NCI-H1417 treated with DMSO at 0.1 percent for 48 hours (cell line): Measurements from ENCODE around the gene CFAP65.
A peak's percentile ranks its signal among the peaks of the same experiment; 100 is the strongest.

Source experiments
- DNase-seq: peaks from one replicate; lab custom pipeline; 2025; lab: John Stamatoyannopoulos, UW

The CFAP65 gene

DNA sequence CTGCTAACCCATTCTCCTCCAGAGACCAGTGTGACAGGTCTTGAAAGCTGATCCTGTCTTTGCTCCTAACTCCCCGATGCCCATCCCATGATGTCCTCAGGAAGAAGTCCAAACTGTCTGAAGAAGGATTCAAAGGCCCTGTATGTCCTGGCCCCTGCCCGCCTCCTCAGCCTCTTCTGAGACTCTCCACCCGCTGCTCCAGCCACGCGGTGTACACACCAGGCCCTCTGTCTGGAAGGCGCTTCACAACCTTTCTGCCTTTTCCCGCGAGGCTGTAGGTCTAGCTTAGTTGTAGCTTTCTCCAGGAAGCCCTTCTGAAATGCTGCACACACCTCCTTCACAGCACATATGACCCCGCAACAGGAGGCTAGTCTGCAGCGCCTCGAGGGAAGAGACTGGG is 24.6 kb downstream of the CFAP65 start:
- DNase-seq: no peak

DNA sequence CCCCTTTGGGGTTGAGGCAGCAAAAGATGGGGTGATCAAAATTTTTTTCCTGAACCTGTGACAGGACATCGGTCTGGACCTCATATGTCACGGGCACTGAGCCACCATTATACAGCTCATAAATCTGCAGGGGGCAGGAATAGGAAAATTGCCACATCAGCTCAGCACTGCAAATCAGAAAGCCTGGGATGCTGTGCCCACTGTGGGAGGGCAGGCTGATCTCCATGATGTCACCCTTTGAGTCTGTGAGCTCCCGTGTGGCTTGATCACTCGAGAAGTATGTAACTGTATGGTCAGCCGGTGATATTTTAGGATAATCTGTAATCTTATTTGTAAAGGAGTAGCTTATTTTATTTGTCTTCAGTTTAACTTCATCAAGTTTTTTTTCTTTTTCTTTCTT is 30.4 kb downstream of the CFAP65 start:
- DNase-seq: no peak

DNA sequence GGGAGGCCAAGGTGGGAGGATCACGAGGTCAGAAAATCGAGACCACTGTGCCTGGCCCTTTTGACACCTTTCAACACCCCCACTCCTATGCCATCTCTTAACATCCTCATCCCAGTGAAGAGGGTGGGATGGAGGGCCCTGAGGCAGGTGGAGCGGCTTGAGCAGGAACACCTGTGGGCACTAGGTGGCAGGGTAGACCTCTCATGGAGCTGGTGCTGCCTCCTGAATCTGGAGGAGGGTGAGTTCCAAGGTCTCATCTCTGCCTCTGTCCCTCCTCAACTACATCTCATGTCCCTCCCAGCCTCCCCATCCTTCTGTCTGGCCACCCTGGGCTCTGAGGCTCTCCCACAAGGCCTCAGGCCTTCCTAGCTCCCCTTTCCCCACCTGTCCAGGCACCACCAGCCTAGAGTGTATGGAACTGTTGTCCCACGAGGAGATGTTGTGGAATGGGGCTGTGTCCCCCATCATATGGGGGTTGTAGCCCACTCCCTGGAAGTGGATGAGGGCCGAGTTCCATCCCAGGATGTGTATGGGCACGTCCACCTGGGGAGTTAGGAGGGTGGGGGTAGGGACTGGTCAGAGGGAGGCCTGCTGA is 31.1 kb downstream of the CFAP65 start:
- no peak for DNase-seq

DNA sequence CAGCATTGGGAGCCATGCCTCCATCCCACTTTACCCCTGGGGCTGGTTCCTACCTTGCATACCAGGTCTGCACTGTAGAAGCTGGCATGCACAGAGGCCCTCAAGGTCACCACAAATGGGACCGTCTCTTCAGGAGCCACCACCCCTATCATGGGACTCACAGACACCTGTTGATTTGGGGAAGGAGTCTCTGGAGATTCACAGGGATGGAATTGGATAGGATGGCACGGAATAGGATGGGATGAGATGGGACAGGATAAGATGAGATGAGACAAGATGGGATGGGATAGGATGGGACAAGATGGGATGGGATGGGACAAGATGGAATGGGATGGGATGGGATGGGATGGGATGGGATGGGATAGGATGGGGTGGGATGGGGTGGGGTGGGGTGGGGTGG is 32.0 kb downstream of the CFAP65 start:
- no peak for DNase-seq

DNA sequence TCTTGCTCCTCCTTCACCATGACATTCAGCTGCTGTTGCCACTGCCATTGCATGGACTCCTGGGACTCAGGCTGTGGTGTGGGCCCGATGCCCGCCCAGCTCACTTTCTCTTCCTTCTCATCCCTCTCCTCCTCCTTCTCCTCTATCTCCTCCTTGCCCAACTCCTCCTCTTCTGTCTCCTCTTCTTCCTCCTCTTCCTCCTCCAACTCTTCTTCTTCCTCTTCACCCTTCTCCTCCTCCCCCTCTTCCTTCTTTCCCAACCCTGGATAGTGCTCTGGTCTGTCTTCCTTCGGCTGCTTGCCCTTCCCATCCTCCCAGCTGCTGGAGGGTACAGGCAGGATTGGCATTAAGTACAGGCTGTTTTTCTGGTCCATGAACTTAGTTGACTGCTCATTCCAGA is 37.3 kb downstream of the CFAP65 start:
- DNase-seq: no peak

DNA sequence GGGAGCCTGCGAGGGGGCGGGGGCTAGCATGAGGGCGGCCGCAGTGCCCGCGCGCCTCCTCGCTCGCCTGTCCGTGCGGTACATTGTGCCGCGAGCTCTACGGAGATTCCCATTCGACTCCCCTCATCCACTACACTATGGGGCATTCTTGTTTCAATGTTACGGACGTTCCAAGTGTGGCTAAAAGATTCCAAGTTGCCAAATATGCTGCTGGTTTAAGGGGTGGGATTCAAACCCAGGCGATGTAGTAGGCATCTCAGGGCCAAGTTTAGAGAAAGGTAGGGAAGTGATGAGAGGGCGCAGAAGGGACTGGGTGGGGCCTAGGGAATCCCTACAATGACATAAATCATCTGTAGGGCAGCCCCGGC is 38.1 kb downstream of the CFAP65 start:
- no peak for DNase-seq

DNA sequence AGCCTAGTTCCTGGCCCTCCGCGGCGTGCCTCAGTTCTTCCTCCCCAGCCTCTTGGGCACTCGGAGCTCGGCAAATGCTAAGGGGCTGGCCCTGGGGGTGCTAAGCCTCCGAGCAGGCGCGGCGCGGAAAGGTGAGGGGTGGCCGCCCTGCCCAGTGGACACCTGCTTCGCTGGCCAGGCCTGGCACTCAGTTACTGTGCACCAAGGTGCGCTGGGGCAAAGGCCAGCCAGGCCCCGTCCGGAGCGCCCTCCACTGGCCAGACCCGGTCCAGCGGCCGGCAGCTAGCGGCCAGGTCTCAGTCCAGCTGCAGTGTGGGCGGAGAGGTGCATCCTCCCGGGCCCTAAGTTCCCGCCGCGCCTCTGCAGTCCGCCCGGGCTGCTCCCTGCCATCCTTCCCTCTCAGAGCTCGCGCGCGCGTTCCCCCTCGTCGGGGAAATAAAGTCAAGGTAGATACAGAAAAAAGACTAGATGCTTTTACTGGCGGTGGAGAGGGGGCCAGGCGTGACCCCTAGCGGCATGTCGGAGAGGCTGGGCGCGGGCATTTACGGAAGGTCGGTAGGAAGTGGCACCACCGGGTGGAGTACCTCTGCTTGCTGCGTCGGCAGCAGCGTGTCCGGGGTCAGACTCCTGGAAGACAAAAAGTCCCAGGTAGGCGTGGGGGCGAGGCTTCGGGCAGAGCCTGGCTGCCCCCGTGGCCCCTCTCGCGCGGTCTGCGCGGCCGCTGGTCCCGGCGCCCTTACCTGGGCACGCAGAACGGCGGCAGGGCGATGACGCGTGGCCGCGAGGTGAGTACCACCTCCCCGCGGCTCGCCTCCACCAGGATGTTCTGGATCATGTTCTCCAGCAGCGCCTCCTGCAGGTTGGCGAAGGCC is 38.7 kb downstream of the CFAP65 start:
- no peak for DNase-seq

DNA sequence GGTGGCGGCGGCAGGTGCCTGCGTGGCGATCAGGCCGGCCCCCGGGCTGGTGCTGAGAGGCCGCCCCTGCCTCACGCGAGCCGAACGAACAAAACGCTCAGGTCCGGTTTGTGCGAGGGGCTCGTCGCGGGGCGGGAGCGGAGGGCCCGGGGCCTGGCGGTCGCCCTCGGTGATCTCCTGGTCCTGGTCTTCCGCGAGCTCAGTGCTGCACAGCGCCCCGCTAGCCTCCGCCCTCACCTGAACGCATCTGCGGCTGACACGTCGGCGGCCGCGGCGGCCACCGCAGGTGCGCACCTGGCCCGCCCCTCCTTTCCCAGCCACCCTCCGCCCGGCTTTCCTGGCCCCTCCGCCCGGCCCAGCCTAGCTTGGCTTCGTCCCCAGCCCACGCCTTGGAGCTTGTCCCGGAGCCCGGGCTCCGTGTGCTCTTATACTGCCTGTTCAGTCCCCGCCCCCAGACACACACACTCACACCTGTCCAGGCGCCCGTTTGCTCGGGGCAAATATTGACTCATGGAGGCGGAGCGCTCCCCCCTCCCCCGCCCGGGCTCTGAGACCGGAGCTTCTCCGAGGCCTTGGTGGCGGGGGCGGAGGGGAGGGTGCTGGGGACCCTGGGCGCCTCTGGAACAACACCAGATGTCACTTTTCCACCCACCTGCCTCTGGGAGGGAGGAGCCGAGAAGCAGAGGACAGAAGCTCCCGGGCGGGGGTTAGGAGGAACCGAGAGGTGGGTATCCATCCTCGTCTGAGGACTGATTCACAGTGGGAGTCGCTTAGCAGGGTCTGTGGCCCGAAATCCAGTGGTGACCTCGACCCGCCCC is 39.5 kb downstream of the CFAP65 start:
- peak; percentile 92 for DNase-seq

DNA sequence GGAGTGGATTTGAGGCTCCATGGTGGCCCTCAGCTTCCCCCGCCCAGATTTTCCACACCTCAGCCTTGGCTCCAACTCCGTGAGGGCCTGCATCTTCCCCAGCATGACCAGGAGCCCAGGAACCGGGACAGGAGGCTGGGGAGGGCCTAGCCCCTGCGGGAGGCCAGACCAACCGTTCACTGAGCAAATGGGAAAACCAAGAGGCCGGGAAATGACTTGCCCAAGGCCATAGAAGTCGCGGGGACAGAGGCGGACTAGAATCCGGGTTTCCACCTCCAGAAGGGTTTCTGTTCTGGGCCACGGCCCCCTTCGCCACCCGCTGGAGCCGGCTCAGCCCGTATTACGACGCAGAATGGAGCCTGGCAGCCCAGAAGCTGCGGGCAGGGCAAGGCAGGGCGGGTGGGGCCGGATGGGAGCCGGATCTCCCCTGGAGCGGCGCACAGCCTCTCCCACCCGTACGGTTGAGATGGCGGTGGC is 40.2 kb downstream of the CFAP65 start:
- no peak for DNase-seq

DNA sequence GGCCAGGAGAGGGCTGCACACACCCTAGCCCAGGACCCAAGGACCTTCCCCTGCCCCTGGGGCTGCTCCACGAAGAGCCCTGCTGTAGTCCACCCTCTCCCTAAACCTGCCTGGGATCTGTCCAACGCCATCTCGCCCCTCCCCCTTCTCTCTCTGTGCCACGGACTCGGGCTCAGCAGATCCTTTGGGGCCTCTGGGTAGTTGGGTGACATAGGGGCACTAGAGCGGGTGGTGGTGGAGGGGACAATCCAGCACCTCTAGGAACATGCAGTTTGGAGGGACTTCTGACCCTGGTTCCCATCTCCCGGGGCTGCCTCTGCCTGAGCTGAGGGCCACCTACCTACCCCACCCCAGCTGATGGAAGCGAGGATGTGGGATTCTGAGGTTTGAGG is 40.8 kb downstream of the CFAP65 start:
- no peak for DNase-seq

DNA sequence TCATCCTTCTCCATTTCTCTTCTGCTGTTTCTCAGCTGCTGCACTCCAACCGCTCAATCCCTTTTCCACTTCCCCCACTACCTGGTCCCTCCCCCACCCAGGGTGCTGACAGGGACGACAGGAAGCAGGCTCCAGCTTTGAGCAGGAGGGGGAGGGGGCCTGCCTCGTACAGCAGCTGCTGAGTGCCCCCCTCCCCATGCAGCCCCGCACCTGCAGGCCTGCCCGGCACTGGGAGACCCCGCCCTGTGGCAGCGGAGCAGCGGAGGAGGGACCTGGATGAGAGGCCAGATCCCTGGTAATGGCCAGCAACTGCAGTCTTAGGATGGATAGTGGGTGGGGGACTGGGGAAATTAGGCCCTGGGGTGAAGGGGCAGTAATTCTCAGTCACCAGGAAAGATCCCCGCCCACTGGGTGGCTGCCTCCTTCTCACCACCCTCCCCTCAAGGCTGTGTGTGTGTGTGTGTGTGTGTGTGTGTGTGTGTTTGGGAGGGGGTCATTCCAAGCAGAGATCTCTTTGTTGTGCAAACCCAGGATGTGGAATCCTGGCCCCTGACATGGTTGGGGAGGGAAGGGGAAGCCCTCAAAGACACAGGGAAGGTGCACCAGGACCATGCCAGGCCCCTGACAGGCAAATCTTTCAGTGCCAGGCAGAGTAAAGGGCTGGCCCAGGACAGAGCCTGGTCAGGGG is 41.3 kb downstream of the CFAP65 start:
- DNase-seq: peak; percentile 86

DNA sequence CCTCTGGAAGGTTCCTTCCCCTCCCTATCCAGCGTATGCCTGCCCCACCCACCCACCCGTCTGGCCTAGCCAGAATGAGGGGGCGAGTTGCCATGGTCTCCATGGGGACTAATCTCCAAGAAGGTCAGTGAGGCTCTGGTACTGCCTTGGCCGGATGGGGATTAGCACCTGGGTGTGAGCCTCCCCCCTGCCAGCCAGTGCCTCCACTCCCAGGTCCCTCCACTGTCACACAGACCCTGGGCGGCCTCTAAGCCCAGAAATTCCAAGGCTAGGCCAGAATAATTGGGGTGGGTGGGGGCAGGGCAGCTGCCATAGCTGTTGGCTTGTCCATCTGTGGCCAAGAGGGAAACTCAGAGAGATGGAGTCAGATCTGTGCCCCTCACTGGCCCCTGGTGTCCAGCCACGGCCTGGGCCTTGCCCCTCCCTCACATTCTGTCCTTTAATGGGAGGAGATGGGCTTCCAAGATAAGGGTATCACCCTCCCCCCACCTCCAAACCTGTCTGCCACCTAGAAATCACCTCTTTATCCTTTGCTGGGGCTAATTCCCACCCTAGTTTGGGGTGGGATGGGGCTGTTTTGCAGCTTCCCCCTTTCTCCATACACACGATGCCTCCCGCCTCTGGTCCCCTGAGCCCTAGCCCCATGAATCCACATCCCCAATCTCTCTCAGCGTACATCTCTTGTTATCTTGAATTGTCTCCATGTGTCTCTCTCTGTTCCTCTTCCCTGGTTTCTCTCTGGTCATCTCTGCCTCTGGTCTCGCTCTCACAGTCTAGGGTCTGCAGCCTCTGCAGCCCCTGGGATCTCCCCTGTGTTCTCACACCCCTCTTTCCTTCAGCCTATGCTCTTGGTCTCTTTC is 42.1 kb downstream of the CFAP65 start:
- DNase-seq: no peak

DNA sequence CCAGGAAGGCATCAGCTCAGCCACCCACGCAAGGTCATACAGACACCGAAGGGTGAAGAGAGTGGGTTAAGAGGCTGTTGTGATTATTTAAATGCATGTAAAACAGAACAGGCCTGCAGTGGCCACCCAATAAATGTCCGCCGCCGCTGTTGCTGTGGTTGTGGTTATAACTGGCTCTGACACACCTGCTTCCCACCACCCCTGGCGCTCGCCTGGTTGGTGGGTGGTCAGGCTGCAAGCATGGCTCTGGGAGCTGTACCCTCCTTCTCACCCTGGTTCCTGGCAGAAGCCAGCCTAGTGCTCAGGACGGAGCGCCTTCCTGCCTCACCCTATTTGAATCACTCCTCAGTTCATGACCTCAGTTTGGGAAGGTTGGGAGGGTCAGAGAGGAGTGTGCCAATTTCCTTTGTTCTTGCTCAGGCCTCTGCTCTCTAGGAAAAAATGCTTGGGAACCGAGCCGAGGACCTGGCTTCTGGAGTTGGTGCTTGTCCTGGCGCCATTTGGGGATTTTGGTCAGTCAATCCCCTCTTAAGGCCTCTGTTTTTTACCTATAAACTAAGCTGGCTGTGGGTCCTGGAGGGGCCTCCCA is 42.8 kb downstream of the CFAP65 start:
- no peak for DNase-seq

DNA sequence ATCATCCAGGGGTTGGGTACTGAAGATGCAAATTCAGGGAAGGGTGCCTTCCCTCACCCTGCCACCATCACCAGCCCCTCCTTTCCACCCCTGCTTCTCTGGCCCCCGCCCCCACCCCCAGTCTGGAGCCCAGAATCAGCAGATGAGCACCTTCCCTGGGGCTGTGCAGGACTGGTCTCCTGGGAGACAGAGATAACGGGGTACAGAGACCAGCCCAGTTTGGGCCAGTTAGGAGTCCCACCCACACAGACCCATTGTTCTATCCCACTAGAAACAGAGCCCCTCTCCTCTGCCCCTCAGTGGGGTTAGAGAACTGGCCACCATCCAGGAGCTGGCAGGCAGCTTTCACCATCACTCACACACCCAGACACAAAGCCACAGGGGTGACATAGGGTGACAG is 43.6 kb downstream of the CFAP65 start:
- DNase-seq: no peak

DNA sequence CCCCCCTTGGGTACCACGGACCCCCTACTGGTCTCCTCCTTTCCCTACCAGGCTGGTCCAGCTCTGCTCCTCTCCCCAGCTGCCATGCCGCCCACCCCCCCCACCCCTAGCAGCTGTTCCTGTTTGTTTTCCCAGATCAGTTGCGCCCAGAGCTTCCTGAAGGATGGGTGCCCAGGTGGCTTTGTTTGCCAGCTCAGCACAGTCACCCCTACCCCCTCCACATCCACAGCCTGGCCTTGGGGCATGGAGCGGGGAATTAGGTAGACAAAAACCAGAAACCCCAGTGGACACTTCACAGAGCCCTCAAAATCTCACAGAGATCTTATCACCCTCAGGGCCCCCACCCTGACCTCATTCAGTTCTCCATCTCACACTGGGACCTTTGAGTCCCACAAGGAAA is 44.4 kb downstream of the CFAP65 start:
- DNase-seq: peak; percentile 65

DNA sequence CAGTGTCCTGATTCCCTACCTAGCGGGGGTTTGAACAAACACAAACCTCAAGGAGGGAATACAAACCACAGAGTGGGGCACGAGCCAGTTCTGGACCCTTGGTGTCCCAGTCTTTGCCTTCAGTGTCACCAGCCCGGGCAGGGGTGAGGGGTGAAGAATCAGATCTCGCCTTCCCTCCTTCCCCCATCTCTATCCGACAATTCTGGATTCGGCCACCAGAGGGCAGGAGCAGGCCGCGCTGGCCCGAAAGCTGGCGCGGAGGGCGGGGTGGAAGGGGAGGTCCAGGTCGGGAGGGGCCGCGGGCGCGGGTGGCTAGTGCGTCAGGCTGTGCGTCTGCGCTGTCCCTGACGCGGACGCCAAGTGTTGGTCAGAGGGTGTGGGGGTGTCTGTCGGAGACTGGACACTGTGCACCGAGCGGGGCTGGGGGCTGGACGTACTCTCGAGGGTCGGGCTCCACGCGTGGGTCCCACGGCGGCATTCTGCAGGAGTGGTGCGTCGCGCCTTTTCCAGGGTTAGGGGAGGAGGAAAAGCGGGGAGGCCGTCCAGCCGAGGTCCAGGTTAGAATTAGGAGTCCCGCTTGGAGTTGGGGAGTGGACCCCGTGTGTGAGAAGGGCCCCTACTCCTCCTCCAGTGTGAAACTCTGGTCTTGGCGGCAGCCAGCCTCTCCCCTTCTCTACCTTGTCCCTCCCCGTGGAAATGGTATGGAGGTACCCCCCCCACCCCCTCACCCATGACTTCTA is 45.2 kb downstream of the CFAP65 start:
- DNase-seq: peak; percentile 61

DNA sequence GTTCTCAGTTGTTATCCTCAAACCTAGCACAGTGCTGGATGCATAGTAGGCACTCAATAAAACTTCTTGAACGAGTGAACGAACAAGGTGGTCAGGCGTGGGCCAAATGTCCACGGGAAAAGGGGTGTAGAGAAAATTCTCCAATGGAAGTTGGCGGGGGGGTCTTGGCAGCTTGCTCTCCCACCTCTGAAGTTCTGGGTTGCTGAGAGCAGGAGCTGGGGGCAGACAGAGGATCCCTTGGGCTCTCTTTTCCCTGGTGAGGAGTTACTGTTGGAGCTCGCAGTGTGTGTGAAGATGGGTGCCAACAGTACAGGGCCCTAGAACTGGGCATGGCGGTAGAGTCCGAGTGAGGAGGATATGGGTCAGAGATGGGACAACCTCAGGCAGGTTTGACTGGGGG is 45.8 kb downstream of the CFAP65 start:
- DNase-seq: no peak

DNA sequence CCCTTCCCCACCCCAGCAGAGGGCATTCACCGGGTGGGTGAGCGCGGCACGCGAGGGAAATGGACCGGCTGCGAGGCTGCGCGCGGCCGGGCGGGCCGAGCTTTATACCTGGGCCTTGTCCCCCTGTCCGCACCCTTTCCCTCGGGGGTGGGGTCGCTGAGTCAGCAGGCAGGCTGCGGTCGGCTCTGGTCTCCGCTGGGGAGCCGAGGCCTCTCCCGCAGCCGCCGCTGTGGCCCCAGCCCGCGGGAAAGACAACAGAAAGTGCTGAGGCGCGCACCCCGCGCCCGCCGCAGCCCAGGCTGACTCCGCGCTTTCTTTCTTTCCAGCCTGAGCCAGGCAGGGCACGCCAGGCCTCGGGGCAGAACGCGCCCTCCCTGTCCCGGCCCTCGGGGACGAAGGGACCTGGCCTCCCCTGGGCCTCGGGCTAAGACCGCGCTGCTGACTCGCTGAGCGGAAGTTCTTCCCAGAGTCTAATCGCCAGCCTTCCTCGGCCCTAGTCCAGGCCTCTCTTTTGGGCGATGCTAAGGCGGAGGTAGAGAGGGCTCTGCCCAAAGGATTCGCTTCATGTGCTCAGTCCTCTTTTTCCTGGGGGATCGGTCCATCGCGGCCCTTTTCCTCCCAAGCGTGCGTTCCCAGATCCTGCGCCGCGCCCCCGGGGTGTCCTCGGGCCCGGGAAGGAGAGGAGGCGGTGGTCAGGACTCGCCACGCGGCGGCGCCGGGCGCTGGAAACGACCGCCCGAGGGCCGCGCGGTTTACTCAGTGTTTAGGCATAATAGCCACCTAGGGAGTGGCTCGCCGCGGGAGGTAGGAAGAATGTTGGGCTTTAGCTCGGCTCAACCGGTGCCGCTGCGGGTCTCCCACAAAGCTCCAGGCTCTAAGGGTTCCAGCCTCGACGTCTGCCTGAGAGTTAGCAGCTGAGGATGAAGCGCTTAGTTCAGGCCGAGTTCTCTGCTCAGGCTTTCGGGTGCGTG is 47.7 kb downstream of the CFAP65 start, which contains the start of gene CRYBA2:
CRYBA2 (minus strand) TSS at position 78 of the 971 bp plus-strand sequence. CDS start 246 bp downstream, outside the sequence.
- no peak for DNase-seq
